ENCODE measurements around the gene COA5.
"Not testable (repeated sequence)": the region's sequence is repeated elsewhere in the genome, so short reads cannot be mapped to it uniquely, and the experiment has no call there.

The COA5 gene

DNA sequence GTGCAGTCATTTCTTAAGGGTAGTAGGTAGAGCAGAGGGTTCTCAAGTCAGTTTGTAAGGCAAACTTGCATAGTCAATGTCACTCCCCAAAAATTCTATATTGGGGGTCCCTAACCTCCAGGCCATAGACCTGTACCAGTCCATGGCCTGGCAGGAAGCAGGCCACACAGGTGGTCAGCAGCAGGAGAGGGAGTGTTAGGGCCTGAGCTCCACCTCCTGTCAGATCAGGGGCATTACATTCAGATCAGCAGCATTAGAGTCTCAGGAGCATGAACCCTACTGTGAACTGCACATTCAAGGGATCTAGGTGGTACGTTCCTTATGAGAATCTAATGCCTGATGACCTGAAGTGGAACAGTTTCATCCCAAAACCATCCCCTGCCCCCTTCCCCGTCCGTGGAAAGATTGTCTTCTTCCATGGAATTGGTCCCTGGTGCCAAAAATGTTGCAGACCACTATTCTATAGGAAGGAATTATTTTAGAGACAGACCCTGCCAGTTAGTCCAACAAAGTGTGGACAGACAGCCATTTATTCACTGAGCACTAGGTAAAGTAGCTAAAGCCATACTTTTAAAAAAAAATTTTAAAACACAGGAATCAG, 6.7 kb downstream of the COA5 start:
- H3K36me3 ChIP-seq (ENCODE audit: control insufficient read depth, insufficient read depth, low read length), result peaks cover 7% of the 10 kb centered on the region
- no peak overlapping the region for H3K9ac ChIP-seq (ENCODE audit: low read length)
- no peak overlapping the region for H3K4me3 ChIP-seq (ENCODE audit: low read length)
- no peaks in the 10 kb centered on the region for H3K27me3 ChIP-seq (ENCODE audit: control insufficient read depth, insufficient read depth, low read length)
- peaks cover 2% of the 10 kb centered on the region for H3K4me1 ChIP-seq (ENCODE audit: control insufficient read depth, insufficient read depth, low read length)
- no peaks in the 10 kb centered on the region for H3K9me3 ChIP-seq (ENCODE audit: control insufficient read depth, low read length)

DNA sequence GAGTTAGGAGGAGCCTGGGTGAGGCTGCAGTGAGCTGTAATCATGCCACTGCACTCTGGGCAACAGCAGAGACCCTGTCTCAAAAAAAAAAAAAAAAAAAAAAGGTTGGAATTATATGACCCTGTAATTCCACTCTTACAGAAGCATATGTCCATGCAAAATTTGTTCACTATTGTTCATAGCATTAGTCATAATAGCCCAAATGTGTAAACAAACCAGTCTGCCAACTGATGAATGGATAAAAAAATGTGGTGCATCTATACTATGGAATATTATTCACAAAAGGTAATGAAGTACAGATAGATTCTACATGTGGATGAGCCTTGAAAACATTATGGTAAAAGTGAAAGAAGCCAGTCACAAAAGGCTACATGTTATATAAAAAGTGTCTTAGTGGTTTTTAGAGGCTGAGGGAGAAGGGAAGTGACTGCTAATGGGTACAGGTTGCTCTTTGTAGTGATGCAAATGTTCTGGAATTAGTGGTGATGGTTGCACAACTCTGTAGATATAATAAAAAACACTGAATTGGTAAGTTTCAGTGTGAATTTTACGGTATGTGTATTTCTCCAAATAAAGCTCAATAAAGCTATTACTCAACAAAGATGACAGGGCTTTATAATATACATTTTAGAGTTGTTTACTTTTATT, 9.4 kb downstream of the COA5 start:
- Histone ChIP-seq H3K27me3 (ENCODE audit: control insufficient read depth, insufficient read depth, low read length) (no peaks in the 10 kb centered on the region), H3K9me3 (ENCODE audit: control insufficient read depth, low read length) (no peaks in the 10 kb centered on the region), H3K9ac (ENCODE audit: low read length) (no peak overlapping the region), H3K36me3 (ENCODE audit: control insufficient read depth, insufficient read depth, low read length) (peaks cover 7% of the 10 kb centered on the region), H3K4me3 (ENCODE audit: low read length) (no peak overlapping the region), H3K4me1 (ENCODE audit: control insufficient read depth, insufficient read depth, low read length) (no peaks in the 10 kb centered on the region)

DNA sequence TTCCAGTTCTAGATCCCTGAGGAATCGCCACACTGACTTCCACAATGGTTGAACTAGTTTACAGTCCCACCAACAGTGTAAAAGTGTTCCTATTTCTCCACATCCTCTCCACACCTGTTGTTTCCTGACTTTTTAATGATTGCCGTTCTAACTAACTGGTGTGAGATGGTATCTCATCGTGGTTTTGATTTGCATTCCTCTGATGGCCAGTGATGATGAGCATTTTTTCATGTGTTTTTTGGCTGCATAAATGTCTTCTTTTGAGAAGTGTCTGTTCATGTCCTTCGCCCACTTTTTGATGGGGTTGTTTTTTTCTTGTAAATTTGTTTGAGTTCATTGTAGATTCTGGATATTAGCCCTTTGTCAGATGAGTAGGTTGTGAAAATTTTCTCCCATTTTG, 13.6 kb downstream of the COA5 start:
- not testable (repeated sequence) for H3K4me1 ChIP-seq (ENCODE audit: control insufficient read depth, insufficient read depth, low read length); H3K4me3 ChIP-seq (ENCODE audit: low read length); H3K9ac ChIP-seq (ENCODE audit: low read length); H3K36me3 ChIP-seq (ENCODE audit: control insufficient read depth, insufficient read depth, low read length); H3K27me3 ChIP-seq (ENCODE audit: control insufficient read depth, insufficient read depth, low read length); H3K9me3 ChIP-seq (ENCODE audit: control insufficient read depth, low read length)

DNA sequence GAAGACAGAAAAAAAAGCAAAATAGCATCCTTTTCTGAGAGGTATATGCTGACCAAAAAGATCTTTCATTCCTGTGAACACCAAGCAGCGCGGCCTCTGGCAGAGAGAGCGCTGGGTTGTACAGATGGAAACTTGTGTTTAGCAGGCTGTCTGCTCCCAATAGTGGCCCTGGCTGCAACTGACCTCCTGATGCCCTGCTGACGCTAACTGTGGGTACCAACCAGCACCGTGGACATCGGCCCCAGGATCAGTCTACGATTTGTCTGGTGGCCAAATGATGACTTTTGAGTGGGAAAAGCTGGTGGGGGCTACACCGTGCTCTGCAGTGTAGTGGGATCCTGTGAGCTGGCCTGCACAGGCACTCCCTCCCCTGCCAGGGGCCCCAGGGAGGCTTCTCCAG, 15.7 kb downstream of the COA5 start:
- Histone ChIP-seq H3K9me3 (ENCODE audit: control insufficient read depth, low read length) (no peaks in the 10 kb centered on the region), H3K4me1 (ENCODE audit: control insufficient read depth, insufficient read depth, low read length) (no peaks in the 10 kb centered on the region), H3K4me3 (ENCODE audit: low read length) (no peak overlapping the region), H3K36me3 (ENCODE audit: control insufficient read depth, insufficient read depth, low read length) (no peaks in the 10 kb centered on the region), H3K9ac (ENCODE audit: low read length) (no peak overlapping the region), H3K27me3 (ENCODE audit: control insufficient read depth, insufficient read depth, low read length) (no peaks in the 10 kb centered on the region)

DNA sequence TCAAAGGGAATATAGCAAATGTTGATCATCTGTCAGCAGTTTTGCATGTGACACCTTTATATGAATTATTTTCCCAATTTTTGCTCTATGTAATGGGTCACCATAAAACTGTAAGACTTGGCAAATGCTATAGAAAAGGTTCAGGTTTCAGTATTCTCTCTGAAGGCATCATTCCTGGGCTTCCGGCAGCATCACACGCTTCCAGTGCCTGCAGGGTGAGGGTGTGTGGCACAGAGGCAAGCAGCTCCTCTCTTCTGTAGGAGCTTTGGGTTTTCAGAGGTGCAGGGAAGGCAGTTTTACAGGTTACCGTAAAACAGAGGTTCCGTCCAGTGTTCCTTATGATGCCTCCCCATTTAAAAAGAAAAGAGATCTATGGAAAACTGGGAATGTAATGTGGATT, 18.8 kb downstream of the COA5 start:
- Histone ChIP-seq H3K9ac (ENCODE audit: low read length) (no peak overlapping the region), H3K4me1 (ENCODE audit: control insufficient read depth, insufficient read depth, low read length) (peaks cover 9% of the 10 kb centered on the region), H3K4me3 (ENCODE audit: low read length) (no peak overlapping the region), H3K9me3 (ENCODE audit: control insufficient read depth, low read length) (no peaks in the 10 kb centered on the region), H3K36me3 (ENCODE audit: control insufficient read depth, insufficient read depth, low read length) (no peaks in the 10 kb centered on the region), H3K27me3 (ENCODE audit: control insufficient read depth, insufficient read depth, low read length) (no peaks in the 10 kb centered on the region)

DNA sequence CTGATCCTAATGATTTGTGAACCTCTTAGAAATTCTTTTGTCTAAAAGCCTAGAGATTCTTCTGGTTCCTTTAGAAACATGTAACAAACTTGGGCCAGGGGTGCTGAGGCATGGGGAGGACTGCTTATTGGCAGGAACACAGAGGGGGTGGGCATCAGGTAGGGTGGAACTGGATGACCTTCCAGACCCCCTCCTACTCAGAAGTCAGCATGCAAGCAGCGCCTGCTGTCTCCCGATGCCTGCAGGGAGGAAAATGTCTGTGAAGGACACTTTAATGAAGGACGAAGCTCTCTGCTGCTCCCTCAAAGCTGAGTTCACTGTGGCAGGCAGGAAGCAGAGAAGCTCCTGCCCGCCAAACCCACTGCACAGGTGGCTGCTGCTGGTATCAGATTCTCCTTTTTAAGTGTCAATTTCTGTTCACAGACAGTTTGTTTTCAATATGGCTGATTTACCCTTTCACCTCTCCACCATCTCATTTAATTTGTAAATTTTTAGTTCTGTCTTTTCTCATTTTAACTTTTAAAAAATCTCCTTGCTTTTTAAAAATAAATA, 19.4 kb downstream of the COA5 start:
- Histone ChIP-seq H3K4me3 (ENCODE audit: low read length) (no peak overlapping the region), H3K9me3 (ENCODE audit: control insufficient read depth, low read length) (no peaks in the 10 kb centered on the region), H3K36me3 (ENCODE audit: control insufficient read depth, insufficient read depth, low read length) (no peaks in the 10 kb centered on the region), H3K27me3 (ENCODE audit: control insufficient read depth, insufficient read depth, low read length) (no peaks in the 10 kb centered on the region), H3K9ac (ENCODE audit: low read length) (no peak overlapping the region), H3K4me1 (ENCODE audit: control insufficient read depth, insufficient read depth, low read length) (peaks cover 13% of the 10 kb centered on the region)

DNA sequence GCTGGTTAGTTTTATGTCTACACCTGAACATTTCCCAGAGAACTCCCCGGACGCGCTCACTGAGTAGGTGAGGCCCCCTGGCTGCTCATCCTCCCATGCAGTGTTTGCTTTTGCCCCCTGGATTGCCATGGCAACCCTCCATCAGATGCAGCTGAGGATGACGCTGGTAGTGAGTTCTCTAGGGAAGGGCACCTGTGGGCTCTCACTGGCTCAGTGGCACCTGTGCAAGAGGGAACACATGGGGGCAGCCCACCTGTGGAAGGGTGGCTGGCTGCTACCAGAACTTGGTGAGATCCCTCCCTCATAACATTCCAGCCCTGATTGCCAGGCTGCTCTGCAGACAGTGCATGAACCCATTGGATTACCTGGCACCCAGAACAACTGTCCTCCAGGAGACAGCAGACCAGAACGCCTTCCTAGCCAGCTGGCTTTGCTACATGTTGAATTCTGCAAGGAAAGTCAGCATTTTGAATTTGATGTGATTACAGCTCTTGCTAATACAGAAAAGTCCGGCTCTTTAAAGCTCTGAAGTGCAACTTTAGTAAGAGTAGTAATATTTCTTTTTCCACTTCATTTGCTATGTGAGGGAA, 21.7 kb downstream of the COA5 start:
- no peaks in the 10 kb centered on the region for H3K27me3 ChIP-seq (ENCODE audit: control insufficient read depth, insufficient read depth, low read length)
- H3K4me3 ChIP-seq (ENCODE audit: low read length), result no peak overlapping the region
- no peaks in the 10 kb centered on the region for H3K36me3 ChIP-seq (ENCODE audit: control insufficient read depth, insufficient read depth, low read length)
- H3K9me3 ChIP-seq (ENCODE audit: control insufficient read depth, low read length), result no peaks in the 10 kb centered on the region
- H3K9ac ChIP-seq (ENCODE audit: low read length), result no peak overlapping the region
- peaks cover 21% of the 10 kb centered on the region for H3K4me1 ChIP-seq (ENCODE audit: control insufficient read depth, insufficient read depth, low read length)

DNA sequence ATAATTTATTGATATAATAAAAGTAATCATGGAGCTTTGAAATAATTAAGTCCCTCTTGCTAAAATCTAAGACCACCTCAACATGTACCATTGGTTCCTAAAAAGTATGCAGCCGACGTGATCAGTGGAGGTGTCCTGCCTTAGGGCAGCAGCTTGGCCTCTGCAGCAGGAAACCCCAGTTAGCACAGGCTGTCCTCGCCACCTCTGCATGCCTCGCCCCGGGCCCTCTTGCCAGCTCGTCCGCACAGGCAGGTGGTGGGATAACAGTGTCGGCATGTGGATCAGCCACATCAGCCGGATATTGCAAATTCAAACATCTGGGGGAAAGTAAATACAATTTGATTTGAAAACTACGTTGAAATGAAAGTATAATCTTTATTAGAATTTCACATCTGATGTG, 22.9 kb downstream of the COA5 start:
- no peak overlapping the region for H3K4me3 ChIP-seq (ENCODE audit: low read length)
- no peak overlapping the region for H3K9ac ChIP-seq (ENCODE audit: low read length)
- no peaks in the 10 kb centered on the region for H3K27me3 ChIP-seq (ENCODE audit: control insufficient read depth, insufficient read depth, low read length)
- peaks cover 21% of the 10 kb centered on the region for H3K4me1 ChIP-seq (ENCODE audit: control insufficient read depth, insufficient read depth, low read length)
- H3K9me3 ChIP-seq (ENCODE audit: control insufficient read depth, low read length), result no peaks in the 10 kb centered on the region
- H3K36me3 ChIP-seq (ENCODE audit: control insufficient read depth, insufficient read depth, low read length), result no peaks in the 10 kb centered on the region

DNA sequence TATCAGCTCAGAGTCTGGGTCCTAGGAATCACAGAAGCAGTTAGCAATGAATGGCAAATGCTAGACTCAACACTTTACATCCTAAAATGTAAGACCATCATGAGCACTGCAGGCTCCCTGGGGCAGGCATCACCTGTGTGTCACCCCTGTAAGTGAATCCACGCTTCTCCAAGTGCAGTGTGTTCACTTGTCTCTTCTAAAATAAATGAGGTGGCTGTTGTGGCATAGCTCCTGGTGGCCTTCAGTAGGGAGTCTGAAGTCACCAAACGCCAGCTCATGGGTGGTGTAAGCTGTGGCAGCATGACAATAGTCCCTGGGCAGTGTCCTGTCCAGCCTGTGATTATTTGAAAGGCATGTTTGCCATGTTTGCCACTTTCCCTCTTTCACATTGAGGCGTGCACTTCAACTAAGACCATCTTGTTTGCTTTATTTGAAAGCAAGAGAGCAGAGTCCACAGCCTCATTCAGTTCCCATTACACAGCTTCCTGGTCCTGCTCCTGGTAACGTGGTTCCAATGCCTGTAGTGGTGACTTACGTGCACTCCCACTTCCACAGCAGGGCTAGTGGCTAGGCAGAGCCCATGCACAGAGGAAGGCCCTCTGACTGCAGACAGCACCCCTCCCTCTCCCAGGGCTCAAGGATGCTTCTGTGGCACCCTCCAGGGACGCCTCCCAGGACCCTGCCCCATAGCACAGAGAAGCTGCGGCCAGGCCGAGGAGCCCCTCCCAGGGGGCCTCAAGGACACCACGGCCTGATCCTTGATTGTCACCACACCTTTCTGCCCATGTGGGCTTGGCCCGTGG, 24.3 kb downstream of the COA5 start:
- Histone ChIP-seq H3K4me1 (ENCODE audit: control insufficient read depth, insufficient read depth, low read length) (peaks cover 21% of the 10 kb centered on the region), H3K27me3 (ENCODE audit: control insufficient read depth, insufficient read depth, low read length) (no peaks in the 10 kb centered on the region), H3K9ac (ENCODE audit: low read length) (peak overlapping the region; percentile 36), H3K4me3 (ENCODE audit: low read length) (peak overlapping the region; percentile 4), H3K9me3 (ENCODE audit: control insufficient read depth, low read length) (no peaks in the 10 kb centered on the region), H3K36me3 (ENCODE audit: control insufficient read depth, insufficient read depth, low read length) (no peaks in the 10 kb centered on the region)

DNA sequence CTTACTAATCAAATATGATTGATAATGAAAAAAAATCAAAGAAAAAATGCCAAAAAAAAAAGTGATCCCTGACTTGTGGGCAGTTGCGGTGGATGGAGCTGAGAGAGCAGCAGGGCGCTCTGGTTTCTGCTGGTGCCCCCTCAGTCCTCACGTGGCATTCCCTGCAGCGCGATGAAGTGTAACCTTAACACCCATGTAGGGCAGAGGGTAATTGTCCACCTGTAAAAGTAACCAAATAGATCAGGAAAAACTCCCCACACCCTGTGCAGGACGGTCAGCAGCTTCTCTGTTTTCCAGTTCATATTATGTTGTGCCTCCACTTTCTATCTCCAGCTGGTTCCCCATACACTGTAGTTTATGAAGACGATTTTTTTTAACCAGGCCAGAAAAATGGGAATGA, 25.0 kb downstream of the COA5 start:
- no peaks in the 10 kb centered on the region for H3K9me3 ChIP-seq (ENCODE audit: control insufficient read depth, low read length)
- no peaks in the 10 kb centered on the region for H3K36me3 ChIP-seq (ENCODE audit: control insufficient read depth, insufficient read depth, low read length)
- no peak overlapping the region for H3K4me3 ChIP-seq (ENCODE audit: low read length)
- H3K27me3 ChIP-seq (ENCODE audit: control insufficient read depth, insufficient read depth, low read length), result no peaks in the 10 kb centered on the region
- H3K9ac ChIP-seq (ENCODE audit: low read length), result no peak overlapping the region
- peaks cover 21% of the 10 kb centered on the region for H3K4me1 ChIP-seq (ENCODE audit: control insufficient read depth, insufficient read depth, low read length)

DNA sequence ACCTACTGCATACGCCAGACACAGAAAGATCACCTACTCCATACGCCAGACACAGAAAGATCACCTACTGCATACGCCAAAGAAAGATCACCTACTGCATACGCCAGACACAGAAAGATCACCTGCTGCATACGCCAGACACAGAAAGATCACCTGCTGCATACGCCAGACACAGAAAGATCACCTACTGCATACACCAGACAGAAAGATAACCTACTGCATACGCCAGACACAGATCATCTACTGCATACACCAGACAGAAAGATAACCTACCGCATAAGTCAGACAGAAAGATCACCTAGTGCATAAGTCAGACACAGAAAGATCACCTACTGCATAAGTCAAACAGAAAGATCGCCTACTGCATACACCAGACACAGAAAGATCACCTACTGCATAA, 25.8 kb downstream of the COA5 start:
- no peaks in the 10 kb centered on the region for H3K27me3 ChIP-seq (ENCODE audit: control insufficient read depth, insufficient read depth, low read length)

More for the DNA sequence above, 25.8 kb downstream of the COA5 start:
- H3K9ac ChIP-seq (ENCODE audit: low read length), result no peak overlapping the region
- no peaks in the 10 kb centered on the region for H3K36me3 ChIP-seq (ENCODE audit: control insufficient read depth, insufficient read depth, low read length)
- H3K4me1 ChIP-seq (ENCODE audit: control insufficient read depth, insufficient read depth, low read length), result peaks cover 21% of the 10 kb centered on the region
- H3K4me3 ChIP-seq (ENCODE audit: low read length), result no peak overlapping the region
- no peaks in the 10 kb centered on the region for H3K9me3 ChIP-seq (ENCODE audit: control insufficient read depth, low read length)
